NAMALWA (cell line): ENCODE results near the gene KLHL7.
"Not testable (repeated sequence)": the region's sequence is repeated elsewhere in the genome, so short reads cannot be mapped to it uniquely, and the experiment has no call there.

Source experiments
- DNase-seq: peaks from one replicate; pipeline ENCODE4 v3.0.0-alpha.2; 2015; ENCODE audit warnings: low spot score

The KLHL7 gene

DNA sequence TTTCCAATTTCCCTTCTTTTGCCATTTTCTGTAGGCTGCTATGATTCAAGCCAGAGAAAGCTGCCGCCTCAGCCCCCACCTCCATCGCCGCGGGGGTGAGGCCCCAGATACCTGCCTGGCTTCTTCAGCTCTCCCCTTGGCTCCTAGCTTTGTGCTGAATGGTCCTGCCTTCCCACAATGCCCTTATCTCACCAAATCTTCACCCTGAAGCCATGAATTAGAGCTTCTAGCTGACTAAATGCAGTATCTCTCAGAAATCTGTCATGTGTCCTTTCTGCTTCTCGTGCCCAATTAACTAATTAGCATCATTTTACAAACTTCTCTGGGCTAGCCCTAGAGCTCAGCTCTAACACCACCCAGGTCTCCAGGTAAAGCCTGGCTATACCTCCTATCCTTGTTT, 108.8 kb downstream of the KLHL7 start:
- DNase-seq = no peak

DNA sequence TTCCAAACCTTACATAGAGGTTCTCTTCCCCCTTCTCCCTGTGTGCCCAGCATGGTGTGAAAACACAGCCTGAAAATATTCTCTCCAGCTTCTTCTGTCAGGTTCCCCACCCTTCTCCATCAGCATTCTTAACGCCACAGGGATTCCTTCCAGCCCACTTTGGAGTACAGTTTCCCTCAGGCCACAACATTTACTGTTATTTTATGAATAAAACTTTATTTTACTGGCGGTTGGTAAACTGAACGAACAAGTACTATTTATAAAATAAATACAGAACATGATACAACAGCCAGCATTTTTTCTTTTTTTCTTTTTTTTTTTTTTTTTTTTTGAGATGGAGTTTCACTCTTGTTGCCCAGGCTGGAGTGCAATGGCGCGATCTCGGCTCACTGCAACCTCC, 109.4 kb downstream of the KLHL7 start:
- DNase-seq = no peak

DNA sequence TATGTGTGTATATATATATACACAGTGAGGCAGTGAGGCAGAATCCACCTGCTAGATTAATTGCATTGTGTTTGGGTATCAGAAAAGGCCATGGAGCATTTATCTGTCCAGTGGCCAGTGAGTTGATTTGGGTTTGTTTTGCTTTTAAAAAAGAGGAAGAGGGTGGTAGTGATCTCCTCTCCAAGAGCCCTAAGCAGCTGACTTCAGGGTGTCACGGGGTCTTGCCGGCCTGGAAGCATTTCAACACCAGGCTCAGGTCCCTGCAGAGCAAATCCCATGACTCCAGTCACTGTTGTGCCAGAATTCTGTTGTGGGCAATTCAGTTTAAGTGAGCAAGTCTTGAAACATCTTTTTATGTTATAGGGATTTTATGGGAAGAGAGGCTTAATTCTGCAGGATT, 110.4 kb downstream of the KLHL7 start:
- no peak for DNase-seq

DNA sequence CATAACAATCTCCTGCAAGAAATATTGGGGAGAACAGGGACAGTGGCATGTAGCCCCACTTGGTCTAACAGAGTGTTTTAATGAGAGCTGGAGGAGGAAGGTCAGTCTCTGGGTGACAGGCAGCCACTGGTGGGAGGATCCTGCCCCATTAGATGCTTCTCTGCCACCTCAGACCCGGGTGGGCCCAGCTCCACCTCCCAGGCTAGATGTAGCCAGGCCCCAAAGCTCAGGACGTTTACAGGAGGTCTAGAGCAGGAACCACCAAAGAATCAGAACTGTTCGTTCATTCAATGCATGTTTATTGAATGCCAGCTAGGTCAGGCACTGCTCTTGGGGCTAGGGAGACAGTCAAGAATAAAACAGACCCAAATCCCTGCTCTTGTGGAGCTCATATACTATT, 112.6 kb downstream of the KLHL7 start:
- DNase-seq = no peak

DNA sequence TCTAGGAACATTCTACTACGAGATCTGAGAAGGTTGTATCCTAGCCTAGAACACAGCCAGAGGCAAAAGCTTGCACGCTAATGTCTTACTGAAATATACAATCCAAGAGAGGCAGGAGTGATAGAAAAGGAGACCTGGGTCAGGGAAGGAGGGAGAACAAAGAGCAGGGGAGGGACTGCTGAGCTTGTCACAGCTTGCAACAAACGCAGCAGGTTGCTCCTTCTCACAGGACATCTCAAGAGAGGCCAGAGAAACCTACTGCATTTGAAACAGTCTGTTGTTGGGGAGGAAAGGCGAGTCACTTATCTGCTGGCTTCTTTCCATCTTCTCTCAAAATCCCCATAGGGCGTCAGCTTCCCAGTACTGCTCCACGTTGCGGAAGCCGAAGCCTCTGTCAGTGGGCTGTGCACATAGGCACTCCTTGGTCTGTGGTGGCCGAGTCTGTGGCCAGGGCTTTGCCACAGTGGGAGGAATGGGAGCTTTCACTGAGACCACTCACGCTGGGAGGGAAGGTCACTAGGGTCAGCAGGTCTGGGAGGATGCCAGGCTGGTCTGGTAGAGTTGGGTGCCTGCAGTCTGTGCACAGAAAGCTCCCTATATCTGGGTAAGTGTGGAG, 115.2 kb downstream of the KLHL7 start:
- DNase-seq = no peak

DNA sequence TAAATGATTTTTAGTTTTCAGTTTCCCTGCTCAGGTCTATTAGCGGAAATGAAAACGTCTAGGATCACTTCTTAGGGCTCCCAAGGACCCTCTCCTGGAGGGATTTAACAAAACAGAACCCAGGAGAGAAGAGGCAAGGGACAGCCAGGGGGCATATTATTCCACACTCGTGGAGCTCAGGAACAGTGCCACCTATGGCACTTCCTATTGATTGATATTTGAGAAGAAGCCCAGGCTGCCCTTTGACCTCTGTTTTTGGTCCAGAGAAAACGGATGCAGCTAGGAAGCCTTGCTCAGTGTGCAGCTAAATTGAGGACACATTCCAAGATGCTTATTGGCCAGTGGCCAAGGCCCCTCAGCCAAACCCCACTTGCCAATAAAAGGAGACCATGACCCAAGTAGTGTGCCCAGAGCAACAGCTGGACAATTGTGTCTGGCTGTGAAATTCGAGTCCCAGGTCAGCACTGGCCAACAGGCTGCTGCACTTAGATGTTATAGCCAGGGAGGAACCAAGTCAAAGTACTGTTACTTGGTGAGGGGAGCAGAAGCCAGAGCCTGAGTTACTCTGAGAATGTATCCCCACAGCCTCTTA, 117.0 kb downstream of the KLHL7 start:
- no peak for DNase-seq

DNA sequence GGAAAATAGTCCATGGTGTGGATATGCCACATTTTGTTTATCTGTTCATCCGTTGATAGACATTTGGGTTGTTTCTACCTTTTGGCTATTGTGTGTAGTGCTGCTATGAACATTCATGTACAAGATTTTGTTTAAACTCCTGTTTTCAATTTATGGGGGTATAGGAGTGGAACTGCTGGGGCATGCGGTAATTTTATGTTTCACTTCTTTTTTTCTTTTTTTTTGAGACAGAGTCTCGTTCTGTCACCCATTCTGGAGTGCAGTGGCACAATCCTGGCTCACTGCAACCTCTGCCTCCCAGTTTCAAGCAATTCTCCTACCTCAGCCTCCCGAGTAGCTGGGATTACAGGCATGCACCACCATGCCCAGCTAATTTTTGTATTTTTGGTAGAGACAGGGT, 118.8 kb downstream of the KLHL7 start:
- not testable (repeated sequence) for DNase-seq

DNA sequence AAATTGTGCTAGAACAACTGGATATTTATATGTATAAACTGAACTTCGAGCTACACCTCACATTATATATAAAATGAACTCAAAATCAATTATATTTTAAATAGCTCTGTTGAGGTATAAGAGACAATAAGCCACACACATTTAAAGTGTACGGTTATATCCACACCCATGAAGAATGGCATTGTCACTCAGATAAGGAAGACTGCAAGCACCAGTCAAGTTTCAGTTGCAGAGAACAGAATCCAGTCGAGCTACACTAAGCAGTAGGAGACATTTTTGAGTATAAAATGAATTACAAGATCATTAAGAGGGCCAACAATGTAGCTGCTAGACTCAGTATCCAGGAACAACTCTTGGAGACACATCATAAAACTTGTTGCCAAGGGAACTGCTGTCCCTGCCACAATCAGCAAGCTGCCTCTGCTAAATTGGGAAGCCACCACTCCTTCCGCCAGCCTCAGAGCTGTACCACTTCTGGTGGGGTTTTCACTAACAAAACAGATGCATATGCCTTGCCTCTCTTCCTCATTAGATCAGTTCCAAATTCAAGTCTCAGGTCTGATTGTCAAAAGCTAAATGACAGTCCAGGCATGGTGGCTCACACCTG, 121.4 kb downstream of the KLHL7 start:
- DNase-seq = no peak
